GM12878 (cell line): ENCODE data around the gene CREB3L4. TPM values are rescaled to one million over a fixed set of nuclear protein-coding genes. Genes with fewer than 3 reads are reported as not detected.
A peak's percentile ranks its signal among the peaks of the same experiment; 100 is the strongest.

Source experiments
- BRCA1 ChIP-seq: IDR thresholded peaks from 2 replicates; pipeline ENCODE4 v1.6.1; 2011; ENCODE audit warnings: low read depth, low read length, improper control_type of control experiment
- CBFB ChIP-seq: IDR thresholded peaks from 2 replicates; pipeline ENCODE4 v1.6.1; 2016; ENCODE audit warnings: antibody characterized with exemption, low read depth
- EGR1 ChIP-seq, 2 experiments: IDR thresholded peaks; 1 replicate in 1 of 2; 2 replicates in 1 of 2; pipeline ENCODE4 v1.6.1; 2011 to 2012; ENCODE audit warnings: low read depth in 2 of 2, low read length in 2 of 2, borderline replicate concordance in 1 of 2, mild to moderate bottlenecking in 1 of 2, moderate library complexity in 1 of 2
- HDGF ChIP-seq: fragments of 450-650 bp; IDR thresholded peaks from 2 replicates; pipeline ENCODE4 v1.6.1; 2016; ENCODE audit warnings: antibody characterized with exemption
- JUND ChIP-seq: IDR thresholded peaks from 2 replicates; pipeline ENCODE4 v1.6.1; 2012; ENCODE audit warnings: low read depth, mild to moderate bottlenecking, low read length, improper control_type of control experiment, moderate library complexity
- KDM1A ChIP-seq: fragments of 200-600 bp; sonication (generic); IDR thresholded peaks from 2 replicates; pipeline ENCODE4 v1.6.1; 2016; ENCODE audit warnings: borderline replicate concordance
- MYC ChIP-seq: IDR thresholded peaks from 2 replicates; pipeline ENCODE4 v1.6.1; 2011; ENCODE audit warnings: mild to moderate bottlenecking, low read length, moderate library complexity, inconsistent platforms; ENCODE audit not compliant: insufficient read depth, insufficient replicate concordance, insufficient read length, severe bottlenecking
- NR2C2 ChIP-seq: IDR thresholded peaks from 2 replicates; pipeline ENCODE4 v1.6.1; 2011; ENCODE audit warnings: borderline replicate concordance, low read depth; ENCODE audit not compliant: control insufficient read depth, insufficient read length
- RFX5 ChIP-seq: IDR thresholded peaks from 2 replicates; pipeline ENCODE4 v1.6.1; 2011; ENCODE audit warnings: low read depth, low read length, improper control_type of control experiment
- ZNF207 ChIP-seq: fragments of 450-650 bp; IDR thresholded peaks from 2 replicates; pipeline ENCODE4 v1.6.1; 2014; ENCODE audit warnings: antibody characterized with exemption, mild to moderate bottlenecking, borderline replicate concordance
- ZNF622 ChIP-seq: fragments of 450-650 bp; IDR thresholded peaks from 2 replicates; pipeline ENCODE4 v1.6.1; 2017; ENCODE audit warnings: mild to moderate bottlenecking, inconsistent platforms
- polyA plus RNA-seq, 11 experiments: library from polyadenylated mRNA; depleted of rRNA in 4 of 11; unstranded in 6 of 11; stranded (reverse) in 5 of 11; fragments of >200 nt; fragmentation: Nextera tagmentation in 4 of 11; fragmentation: Illumina TruSeq in 1 of 11; extraction: Ambion mirVana in 4 of 11; extraction: Trizol in 1 of 11; gene quantifications; 1 replicate in 1 of 11; 2 replicates in 10 of 11; pipeline versions ENCODE4 v1.2.1 to v1.2.3, GENCODE V29; 2011 to 2016; ENCODE audit warnings: inconsistent platforms in 2 of 11, missing spikeins in 2 of 11, low read depth in 1 of 11
- total RNA-seq, 4 experiments: library from RNA; depleted of rRNA in 3 of 4; stranded (reverse); fragments of >200 nt in 3 of 4; fragmentation: Illumina TruSeq in 1 of 4; extraction: Trizol in 1 of 4; gene quantifications; 2 replicates each; pipeline versions ENCODE4 v1.2.1 to v1.2.3, GENCODE V29; 2013 to 2021
- TF ChIP-seq, protein P1 (sequence below): fragments of 450-650 bp; IDR thresholded peaks from 2 replicates; pipeline ENCODE4 v1.6.1; 2017; ENCODE audit warnings: mild to moderate bottlenecking, low read depth, inconsistent platforms; ENCODE audit not compliant: poor library complexity, severe bottlenecking
- TF ChIP-seq, protein P2 (sequence below): IDR thresholded peaks from 2 replicates; pipeline ENCODE4 v1.6.1; 2011; ENCODE audit warnings: borderline replicate concordance, low read depth, mild to moderate bottlenecking, moderate library complexity, low read length; ENCODE audit not compliant: insufficient read depth, poor library complexity, severe bottlenecking
- TF ChIP-seq, protein P3 (sequence below): fragments of 450-650 bp; formaldehyde crosslinking; IDR thresholded peaks from 2 replicates; pipeline ENCODE4 v1.4.0; 2022; ENCODE audit warnings: mild to moderate bottlenecking, moderate library complexity
- TF ChIP-seq, protein P4 (sequence below): fragments of 450-650 bp; IDR thresholded peaks from 2 replicates; pipeline ENCODE4 v1.6.1; 2014; ENCODE audit warnings: mild to moderate bottlenecking
- TF ChIP-seq, protein P5 (sequence below): IDR thresholded peaks from 2 replicates; pipeline ENCODE4 v1.6.1; 2011; ENCODE audit warnings: low read depth, mild to moderate bottlenecking, low read length, moderate library complexity, borderline replicate concordance; ENCODE audit errors: extremely low read depth
- TF ChIP-seq, protein P6 (sequence below): IDR thresholded peaks from 2 replicates; pipeline ENCODE4 v1.6.1; 2011; ENCODE audit warnings: low read depth, low read length, improper control_type of control experiment, borderline replicate concordance
- TF ChIP-seq, protein P7 (sequence below): fragments of 450-650 bp; IDR thresholded peaks from 2 replicates; pipeline ENCODE4 v1.6.1; 2016; ENCODE audit warnings: mild to moderate bottlenecking
- TF ChIP-seq, protein P8 (sequence below): IDR thresholded peaks from 2 replicates; pipeline ENCODE4 v1.6.1; 2012; ENCODE audit warnings: low read depth, low read length, improper control_type of control experiment

Gene CREB3L4
- total and polyA plus RNA-seq, 10 of the 15 experiments (the other 5 are each of a cell fraction or from before 2014, with no cell fraction given), result 9.7 to 14.0 (median 12.1) TPM

DNA sequence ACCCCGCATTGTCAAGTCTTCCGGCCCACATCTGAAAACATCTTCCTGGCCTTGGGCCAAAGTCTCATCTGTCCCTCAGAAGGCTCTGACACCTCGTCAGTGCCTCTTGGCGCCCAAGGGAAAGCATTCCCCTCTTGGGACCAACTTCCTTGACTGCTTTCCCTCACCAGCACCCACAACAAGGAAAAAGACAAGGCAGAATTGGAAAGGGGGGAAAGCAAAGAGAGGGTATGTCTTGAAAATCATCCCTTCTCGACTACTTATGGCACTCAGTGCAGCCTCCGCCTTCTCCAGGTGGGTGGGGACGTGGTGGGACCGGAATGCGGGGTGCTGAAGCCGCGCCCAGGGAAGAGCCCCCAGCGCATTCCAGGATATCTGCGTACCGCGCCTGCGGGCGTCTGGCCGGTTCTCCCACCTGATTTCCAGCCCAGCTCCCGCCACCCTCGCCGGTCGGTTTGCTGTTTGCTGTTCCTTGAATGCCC, 3.8 kb upstream of the CREB3L4 start (continued):
- TF ChIP-seq, protein P1, sequence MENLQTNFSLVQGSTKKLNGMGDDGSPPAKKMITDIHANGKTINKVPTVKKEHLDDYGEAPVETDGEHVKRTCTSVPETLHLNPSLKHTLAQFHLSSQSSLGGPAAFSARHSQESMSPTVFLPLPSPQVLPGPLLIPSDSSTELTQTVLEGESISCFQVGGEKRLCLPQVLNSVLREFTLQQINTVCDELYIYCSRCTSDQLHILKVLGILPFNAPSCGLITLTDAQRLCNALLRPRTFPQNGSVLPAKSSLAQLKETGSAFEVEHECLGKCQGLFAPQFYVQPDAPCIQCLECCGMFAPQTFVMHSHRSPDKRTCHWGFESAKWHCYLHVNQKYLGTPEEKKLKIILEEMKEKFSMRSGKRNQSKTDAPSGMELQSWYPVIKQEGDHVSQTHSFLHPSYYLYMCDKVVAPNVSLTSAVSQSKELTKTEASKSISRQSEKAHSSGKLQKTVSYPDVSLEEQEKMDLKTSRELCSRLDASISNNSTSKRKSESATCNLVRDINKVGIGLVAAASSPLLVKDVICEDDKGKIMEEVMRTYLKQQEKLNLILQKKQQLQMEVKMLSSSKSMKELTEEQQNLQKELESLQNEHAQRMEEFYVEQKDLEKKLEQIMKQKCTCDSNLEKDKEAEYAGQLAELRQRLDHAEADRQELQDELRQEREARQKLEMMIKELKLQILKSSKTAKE, result peak; percentile 86
- TF ChIP-seq, protein P2, sequence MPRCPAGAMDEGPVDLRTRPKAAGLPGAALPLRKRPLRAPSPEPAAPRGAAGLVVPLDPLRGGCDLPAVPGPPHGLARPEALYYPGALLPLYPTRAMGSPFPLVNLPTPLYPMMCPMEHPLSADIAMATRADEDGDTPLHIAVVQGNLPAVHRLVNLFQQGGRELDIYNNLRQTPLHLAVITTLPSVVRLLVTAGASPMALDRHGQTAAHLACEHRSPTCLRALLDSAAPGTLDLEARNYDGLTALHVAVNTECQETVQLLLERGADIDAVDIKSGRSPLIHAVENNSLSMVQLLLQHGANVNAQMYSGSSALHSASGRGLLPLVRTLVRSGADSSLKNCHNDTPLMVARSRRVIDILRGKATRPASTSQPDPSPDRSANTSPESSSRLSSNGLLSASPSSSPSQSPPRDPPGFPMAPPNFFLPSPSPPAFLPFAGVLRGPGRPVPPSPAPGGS, result no peak
- TF ChIP-seq, protein P3, sequence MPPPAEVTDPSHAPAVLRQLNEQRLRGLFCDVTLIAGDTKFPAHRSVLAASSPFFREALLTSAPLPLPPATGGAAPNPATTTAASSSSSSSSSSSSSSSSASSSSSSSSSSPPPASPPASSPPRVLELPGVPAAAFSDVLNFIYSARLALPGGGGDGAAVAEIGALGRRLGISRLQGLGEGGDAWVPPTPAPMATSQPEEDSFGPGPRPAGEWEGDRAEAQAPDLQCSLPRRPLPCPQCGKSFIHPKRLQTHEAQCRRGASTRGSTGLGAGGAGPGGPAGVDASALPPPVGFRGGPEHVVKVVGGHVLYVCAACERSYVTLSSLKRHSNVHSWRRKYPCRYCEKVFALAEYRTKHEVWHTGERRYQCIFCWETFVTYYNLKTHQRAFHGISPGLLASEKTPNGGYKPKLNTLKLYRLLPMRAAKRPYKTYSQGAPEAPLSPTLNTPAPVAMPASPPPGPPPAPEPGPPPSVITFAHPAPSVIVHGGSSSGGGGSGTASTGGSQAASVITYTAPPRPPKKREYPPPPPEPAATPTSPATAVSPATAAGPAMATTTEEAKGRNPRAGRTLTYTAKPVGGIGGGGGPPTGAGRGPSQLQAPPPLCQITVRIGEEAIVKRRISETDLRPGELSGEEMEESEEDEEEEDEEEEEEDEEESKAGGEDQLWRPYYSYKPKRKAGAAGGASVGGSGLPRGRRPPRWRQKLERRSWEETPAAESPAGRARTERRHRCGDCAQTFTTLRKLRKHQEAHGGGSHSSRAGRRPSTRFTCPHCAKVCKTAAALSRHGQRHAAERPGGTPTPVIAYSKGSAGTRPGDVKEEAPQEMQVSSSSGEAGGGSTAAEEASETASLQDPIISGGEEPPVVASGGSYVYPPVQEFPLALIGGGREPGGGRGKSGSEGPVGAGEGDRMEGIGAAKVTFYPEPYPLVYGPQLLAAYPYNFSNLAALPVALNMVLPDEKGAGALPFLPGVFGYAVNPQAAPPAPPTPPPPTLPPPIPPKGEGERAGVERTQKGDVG (CRISPR knock-in tag), result no peak
- TF ChIP-seq ZNF207, result no peak
- TF ChIP-seq, protein P4, sequence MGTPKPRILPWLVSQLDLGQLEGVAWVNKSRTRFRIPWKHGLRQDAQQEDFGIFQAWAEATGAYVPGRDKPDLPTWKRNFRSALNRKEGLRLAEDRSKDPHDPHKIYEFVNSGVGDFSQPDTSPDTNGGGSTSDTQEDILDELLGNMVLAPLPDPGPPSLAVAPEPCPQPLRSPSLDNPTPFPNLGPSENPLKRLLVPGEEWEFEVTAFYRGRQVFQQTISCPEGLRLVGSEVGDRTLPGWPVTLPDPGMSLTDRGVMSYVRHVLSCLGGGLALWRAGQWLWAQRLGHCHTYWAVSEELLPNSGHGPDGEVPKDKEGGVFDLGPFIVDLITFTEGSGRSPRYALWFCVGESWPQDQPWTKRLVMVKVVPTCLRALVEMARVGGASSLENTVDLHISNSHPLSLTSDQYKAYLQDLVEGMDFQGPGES, result no peak
- TF ChIP-seq JUND, result no peak
- TF ChIP-seq MYC, result no peak
- no peak for TF ChIP-seq RFX5
- TF ChIP-seq EGR1 (IDR thresholded peaks at IDR 0.05; ENCODE audit: borderline replicate concordance in 1 of 2, low read depth in 2 of 2, low read length in 2 of 2), result no peak
- TF ChIP-seq KDM1A, result no peak
- 0 out of 2 replicates have a peak, but pooled peaks have one; percentile 43 for TF ChIP-seq HDGF
- no peak for TF ChIP-seq NR2C2
- TF ChIP-seq, protein P5, sequence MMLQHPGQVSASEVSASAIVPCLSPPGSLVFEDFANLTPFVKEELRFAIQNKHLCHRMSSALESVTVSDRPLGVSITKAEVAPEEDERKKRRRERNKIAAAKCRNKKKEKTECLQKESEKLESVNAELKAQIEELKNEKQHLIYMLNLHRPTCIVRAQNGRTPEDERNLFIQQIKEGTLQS, result no peak
- no peak for TF ChIP-seq BRCA1
- no peak for TF ChIP-seq ZNF622
- TF ChIP-seq, protein P6, sequence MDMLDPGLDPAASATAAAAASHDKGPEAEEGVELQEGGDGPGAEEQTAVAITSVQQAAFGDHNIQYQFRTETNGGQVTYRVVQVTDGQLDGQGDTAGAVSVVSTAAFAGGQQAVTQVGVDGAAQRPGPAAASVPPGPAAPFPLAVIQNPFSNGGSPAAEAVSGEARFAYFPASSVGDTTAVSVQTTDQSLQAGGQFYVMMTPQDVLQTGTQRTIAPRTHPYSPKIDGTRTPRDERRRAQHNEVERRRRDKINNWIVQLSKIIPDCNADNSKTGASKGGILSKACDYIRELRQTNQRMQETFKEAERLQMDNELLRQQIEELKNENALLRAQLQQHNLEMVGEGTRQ, result no peak
- TF ChIP-seq, protein P7, sequence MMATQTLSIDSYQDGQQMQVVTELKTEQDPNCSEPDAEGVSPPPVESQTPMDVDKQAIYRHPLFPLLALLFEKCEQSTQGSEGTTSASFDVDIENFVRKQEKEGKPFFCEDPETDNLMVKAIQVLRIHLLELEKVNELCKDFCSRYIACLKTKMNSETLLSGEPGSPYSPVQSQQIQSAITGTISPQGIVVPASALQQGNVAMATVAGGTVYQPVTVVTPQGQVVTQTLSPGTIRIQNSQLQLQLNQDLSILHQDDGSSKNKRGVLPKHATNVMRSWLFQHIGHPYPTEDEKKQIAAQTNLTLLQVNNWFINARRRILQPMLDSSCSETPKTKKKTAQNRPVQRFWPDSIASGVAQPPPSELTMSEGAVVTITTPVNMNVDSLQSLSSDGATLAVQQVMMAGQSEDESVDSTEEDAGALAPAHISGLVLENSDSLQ, result no peak
- TF ChIP-seq, protein P8, sequence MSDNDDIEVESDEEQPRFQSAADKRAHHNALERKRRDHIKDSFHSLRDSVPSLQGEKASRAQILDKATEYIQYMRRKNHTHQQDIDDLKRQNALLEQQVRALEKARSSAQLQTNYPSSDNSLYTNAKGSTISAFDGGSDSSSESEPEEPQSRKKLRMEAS, result no peak
- no peak for TF ChIP-seq CBFB
